GM18873 (cell line): ENCODE measurements around the gene RANBP9.

Experiments used
- ATAC-seq: cut with Tn5 transposase; IDR thresholded peaks from one replicate; pipeline ENCODE4 v1.9.1; 2021; ENCODE audit warnings: mild to moderate bottlenecking, moderate library complexity, moderate number of reproducible peaks; ENCODE audit not compliant: unreplicated experiment, low FRiP score

Gene RANBP9

DNA sequence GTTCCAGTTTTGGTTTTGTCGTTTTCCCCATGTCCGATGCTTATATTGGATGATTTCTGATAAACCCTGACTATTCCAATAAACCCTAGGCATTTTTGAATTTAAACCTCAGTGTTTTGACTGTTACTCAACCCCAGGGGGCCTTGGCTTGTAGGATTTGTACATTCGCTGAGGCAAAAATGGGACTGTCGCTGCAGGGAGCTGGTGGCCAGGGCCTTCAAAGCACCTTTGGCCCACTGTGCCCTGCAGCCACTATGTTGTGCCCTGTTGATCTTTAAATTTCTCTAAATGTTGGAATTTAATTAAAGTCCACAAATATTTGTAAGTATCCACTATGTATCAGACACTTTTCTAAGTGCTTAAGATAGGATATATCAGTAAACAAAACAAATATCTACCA lies 106.0 kb downstream of the RANBP9 start:
- no peak for ATAC-seq

DNA sequence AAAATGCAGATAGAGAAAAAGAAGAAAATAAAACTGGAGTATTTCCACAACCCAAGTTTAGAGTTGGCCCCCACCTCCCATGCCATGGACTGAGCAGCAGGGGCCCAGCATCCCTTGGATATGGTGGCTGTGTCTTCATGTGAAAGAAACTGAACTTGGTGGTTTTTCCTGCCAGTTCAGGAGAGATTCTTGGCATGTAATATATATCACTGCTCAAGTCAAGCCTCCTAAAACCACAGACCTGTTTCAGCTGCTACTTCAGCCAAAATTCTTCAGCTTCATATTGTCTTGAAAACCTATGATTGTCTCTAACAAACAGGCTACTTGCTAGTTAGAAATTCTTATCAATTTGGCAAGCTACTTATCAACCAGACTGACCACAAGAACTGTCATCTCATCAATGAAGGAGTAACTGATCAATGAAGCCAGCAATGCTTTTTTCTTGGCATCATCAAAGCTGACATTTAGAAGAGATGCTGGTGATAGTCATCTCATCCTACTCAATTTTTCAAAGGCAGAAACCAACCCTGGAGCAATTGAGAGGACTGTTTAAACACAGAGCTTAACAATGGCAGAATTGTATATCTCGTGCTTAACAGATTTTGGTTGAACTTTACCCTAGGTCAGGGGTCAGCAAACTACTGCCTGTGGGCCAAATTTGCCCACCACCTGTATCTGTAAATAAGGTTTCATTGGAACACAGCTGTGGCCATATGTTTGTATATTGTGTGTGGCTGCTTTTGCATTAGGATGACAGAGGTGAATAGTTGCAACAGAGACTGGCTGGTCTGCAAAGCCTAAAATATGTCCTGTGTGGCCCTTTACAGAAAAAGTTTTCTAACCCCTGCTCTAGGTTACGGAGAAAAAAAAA lies 106.9 kb downstream of the RANBP9 start:
- ATAC-seq, result no peak

DNA sequence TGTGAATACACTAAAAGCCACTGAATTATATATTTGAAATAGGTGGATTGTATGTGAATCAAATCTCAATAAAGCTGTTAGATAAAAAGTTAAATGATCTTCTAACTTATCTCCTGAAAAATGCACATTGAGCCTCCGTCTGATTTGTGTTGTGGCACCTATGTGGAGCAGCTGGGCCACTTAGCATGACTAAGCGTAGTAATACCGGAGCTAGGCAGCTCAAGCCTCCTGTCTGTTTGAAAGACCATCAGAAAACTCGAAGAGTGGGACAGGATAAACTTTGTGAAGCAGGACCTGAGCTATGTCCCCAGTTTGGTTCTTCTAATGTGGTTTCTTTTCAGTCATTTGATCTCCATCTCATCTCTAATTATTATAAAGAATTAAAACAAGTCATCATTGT lies 107.5 kb downstream of the RANBP9 start:
- ATAC-seq, result no peak

GRCh38 chr6:13600036-13600435 lies 111.6 kb downstream of the RANBP9 start:
- ATAC-seq, result no peak

DNA sequence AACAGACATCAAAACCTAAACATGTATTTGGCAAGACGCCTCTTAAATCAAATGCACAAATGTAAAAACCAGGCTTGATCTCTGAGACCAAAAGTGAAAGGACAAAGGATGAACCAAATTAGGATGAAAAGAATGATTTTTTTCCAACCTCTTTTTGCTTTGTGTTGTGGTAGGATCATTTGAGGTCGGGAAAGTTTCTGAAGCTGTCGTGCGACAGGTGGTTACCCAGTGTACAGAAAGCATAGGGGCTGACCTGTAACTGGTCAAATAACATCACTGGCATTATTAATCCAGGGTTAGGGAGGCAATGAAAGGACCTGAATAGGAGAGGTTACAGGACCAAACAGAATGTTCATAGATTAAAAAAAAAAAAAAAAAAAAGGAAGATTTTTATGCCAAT lies 114.6 kb downstream of the RANBP9 start:
- ATAC-seq, result no peak

DNA sequence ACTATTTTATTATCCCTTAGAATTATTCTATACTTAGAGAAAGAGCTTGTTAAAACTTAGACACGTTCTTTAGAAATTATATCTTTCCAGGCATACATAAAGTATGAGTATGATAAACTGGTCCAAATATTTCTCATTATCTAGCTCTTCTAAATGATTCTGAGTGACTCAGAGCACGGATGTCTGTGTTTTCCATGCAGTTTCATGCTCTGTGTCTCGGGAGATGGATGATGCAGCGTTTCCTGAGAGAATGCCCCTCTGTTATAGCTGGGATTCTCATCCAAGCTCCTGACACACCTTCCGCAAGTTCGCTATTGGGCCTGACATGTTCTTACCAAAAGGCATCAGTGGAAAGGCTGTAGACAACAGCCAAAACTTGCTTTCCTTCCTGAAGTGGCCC lies 117.9 kb downstream of the RANBP9 start:
- ATAC-seq, result no peak

DNA sequence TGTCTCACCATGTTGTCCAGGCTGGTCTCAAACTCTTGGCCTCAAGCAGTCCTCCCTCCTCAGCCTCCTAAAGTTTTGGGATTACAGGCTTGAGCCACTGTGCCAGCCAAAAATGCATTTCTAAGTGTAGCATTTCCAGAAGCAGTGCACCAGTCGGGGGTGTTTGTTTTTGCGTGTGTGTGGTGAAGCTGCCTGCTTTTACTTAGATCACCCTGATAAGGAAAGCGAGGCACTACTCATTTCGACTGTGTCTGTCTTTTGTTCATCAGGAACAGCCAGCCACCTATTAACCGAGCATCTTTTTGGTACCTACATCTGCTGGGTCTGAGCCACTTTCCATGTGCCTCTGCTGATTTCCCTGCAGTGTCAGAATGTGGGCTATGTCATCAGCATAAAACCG lies 118.5 kb downstream of the RANBP9 start:
- ATAC-seq, result no peak

- no peak for ATAC-seq
These were observed 120.3 kb downstream of the RANBP9 start for GRCh38 chr6:13591205-13591921.

GRCh38 chr6:13590574-13591153 lies 121.0 kb downstream of the RANBP9 start:
- no peak for ATAC-seq

DNA sequence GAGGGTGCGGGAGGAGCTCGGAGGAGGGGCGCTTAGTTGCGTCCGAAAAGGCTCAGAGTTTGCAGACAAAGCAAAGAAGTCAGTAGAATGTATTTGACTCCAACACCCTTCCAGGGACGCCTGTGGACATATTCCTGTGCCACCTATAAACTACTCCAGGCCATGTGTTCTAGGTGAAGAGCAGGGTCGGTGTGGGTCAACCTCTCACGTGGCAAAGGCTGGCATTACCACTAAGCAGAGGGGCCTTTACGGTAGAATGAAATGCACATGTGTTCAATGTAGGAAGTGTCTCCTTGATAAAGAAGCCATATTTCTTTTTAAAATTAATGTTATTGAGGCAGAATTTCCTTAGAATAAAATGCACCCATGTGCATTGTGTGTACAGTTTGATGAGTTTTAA lies 121.8 kb downstream of the RANBP9 start:
- no peak for ATAC-seq

GRCh38 chr6:13586603-13587542 lies 124.8 kb downstream of the RANBP9 start:
- ATAC-seq, result no peak

GRCh38 chr6:13581700-13582229 lies 129.9 kb downstream of the RANBP9 start:
- ATAC-seq, result no peak

- no peak for ATAC-seq
These were observed 131.7 kb downstream of the RANBP9 start for GRCh38 chr6:13579911-13580310.

- no peak for ATAC-seq
These were observed 133.7 kb downstream of the RANBP9 start for GRCh38 chr6:13577926-13578325.

DNA sequence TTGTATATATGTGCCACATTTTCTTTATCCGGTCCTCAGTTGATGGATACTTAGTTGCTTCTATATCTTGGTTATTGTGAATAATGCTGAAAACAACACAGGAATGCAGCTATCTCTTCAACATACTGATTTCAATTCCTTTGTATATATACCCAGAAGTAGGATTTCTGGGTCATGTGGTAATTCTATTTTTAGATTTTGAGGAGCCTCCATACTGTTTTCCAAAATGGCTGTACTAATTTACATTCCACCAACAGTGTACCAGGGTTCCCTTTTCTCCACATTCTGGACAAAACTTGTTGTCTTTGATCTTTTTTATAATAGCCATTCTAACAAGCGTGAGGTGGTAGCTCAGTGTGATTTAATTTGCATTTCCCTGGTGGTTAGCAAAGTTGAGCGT lies 135.6 kb downstream of the RANBP9 start:
- ATAC-seq, result no peak

GRCh38 chr6:13575377-13575775 lies 136.3 kb downstream of the RANBP9 start:
- ATAC-seq, result no peak

DNA sequence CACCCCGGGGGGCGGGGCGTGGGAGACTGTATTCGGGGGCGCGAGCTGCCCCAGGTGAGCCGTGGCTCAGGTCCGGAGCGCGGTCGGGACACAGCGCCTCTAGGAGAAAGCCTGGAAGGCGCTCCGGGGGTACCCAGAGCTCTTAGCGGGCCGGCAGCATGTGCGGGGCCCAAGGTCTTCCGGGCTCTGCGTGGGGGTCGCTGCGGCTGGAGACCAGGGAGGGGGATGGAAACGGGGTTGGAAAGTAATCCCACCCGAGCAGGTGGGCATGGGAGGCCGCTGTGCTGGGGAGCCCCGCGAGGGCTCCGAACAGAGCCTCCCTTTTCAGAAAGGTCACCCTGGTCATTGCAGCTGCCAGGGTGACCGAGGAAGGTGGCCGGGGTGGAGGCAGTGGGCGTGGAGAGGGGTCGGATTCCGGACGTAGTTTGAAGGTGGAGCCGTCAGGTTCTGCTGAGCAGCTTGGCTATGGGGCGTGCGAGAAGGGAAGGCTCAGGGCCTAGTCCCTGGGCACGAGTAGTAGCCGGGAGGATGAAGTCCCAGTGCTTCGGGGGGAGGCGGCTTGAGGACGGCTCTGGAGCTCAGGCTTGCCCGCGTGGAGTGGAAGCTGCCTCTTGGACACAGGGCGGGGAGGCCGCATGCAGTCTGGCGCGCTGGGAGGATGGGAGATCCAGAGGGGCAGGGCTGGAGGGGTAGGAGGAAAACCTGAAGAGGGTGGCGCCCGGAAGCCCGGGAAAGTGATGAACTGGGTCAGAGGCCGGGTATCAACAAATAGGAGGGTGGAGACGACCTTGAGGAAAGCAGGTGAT lies 136.9 kb downstream of the RANBP9 start, which contains the start of gene SIRT5:
SIRT5 (plus strand) TSS at position 31 of the 806 bp plus-strand sequence. CDS start 9,510 bp downstream, outside the sequence.
- ATAC-seq, result peak; percentile 41

GRCh38 chr6:13574149-13574570 lies 137.5 kb downstream of the RANBP9 start:
- ATAC-seq, result peak; percentile 69

- no peak for ATAC-seq
These were observed 137.9 kb downstream of the RANBP9 start for GRCh38 chr6:13573669-13574110.
